Stimulated activated memory B cell treated with anti-CD40 and anti-IgM and Interleukin-4, amounts not matched to agents 10 μg/mL and 1 μg/mL and 100 μg/mL, for 72 hours (primary cell): ENCODE measurements around the gene GALNT15.

Experiments
- ATAC-seq: fragments of 150-1000 bp; cut with Tn5 transposase; 2 replicates; pipeline ENCODE4 v1.10.0; 2021
- H3K27ac Mint-ChIP-seq: one replicate; pipeline ENCODE4 v1.8.0; 2022; ENCODE audit warnings: mild to moderate bottlenecking, mixed read lengths
- H3K27me3 Mint-ChIP-seq: one replicate; pipeline ENCODE4 v1.8.0; 2022; ENCODE audit warnings: mixed read lengths
- H3K36me3 Mint-ChIP-seq: one replicate; pipeline ENCODE4 v1.8.0; 2022; ENCODE audit warnings: mixed read lengths
- H3K4me1 Mint-ChIP-seq: one replicate; pipeline ENCODE4 v1.8.0; 2022; ENCODE audit warnings: mixed read lengths
- H3K4me3 Mint-ChIP-seq: one replicate; pipeline ENCODE4 v1.8.0; 2022; ENCODE audit warnings: mild to moderate bottlenecking, moderate library complexity, mixed read lengths
- H3K9me3 Mint-ChIP-seq: one replicate; pipeline ENCODE4 v1.8.0; 2022; ENCODE audit warnings: mixed read lengths

Gene GALNT15

DNA sequence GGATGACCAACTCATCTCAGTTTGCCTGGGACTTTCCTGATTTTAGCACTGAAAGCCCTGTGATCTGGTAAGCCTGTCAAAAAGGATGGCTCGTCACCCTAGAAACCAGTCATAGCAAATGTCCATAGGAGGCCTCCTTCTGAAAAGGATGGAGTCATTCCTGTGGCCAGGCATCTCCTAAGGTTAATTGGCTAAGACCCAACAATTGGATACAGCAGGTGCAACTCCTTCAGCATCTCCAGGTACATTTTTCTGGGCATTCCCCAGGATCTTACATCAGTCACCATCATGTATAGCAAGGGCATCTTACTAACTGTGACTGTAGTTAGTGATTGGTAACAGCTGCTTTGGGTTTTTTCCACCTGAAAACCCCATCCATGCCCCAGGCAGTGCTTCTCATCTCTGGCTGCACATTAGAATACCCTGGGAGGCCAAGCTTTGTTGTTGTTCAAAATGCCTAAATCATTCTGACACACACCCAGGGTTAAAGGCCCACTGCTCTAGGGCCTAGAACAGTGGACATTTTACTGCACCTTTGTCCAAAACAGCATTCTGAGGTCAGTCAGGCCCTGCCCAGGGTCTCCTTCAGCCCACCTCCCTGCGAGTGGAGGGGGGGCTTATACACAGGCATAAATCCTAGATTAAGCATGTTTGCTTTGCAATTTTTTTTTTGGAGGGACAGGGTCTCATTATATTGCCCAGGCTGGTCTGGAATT, 28.3 kb upstream of the GALNT15 start:
- Mint-ChIP-seq H3K9me3 (peaks cover 6% of the 10 kb centered on the region), H3K27me3 (no peaks in the 10 kb centered on the region), H3K4me1 (no peaks in the 10 kb centered on the region), H3K27ac (no peak overlapping the region), H3K36me3 (no peaks in the 10 kb centered on the region), H3K4me3 (no peak overlapping the region)
- peak; percentile 31 for ATAC-seq

DNA sequence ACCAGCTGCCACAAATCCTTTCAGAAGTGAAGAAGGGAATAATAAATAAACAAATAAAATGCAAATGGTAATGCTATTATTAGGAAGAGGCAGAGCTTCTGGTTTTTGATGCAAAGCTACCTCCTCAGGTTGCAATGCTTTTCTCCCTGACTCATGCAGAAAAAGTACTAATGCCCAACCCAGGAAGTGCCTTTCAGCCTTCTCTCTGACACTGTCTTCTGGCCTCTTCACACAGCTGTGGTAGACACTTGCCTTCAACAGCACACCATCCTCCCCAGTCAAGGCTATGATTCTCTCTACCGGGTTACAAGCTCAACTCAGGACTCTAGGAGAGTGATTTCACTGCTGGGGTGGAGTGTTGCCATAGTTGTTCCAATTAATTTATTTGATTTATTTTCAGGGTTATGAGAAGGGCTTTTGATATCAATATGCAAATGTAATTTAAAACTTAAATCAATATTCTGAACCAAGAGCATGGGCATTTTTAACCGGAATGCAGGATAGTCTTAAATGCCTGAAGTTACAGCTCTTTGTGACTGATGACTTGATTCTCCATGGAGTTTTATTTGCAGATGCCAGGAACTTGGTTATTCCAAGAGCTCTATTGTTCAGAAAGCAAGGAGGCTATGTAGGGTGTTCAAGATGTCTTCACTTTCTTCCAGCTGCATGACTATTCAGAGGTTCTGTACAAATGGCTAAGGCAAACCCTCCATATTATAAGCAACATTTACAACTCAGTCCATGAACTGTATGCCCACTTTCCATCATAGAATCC, 27.1 kb upstream of the GALNT15 start:
- H3K4me1 Mint-ChIP-seq: no peaks in the 10 kb centered on the region
- H3K9me3 Mint-ChIP-seq: peaks cover 6% of the 10 kb centered on the region
- no peak overlapping the region for H3K4me3 Mint-ChIP-seq
- no peak for ATAC-seq
- H3K36me3 Mint-ChIP-seq: no peaks in the 10 kb centered on the region
- peaks cover 8% of the 10 kb centered on the region for H3K27me3 Mint-ChIP-seq
- no peak overlapping the region for H3K27ac Mint-ChIP-seq

DNA sequence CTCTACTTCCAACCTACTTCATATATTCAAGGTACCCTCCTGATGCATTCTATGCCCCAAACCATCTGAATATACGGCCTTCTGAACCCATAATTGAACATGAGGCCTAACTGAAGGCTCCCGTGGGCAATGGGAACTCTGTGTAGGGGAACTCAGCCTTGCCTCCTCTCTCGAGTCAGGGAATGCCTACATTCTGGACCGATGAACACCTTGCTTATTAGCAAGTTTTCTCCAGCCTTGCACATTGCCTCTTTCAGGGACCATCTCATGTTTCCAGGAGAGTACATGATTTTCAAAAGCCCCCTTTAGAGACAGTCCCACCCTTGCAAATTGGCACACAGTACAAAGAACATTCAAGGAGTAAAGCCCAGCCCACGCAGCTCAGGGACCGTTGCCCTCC, 26.3 kb upstream of the GALNT15 start:
- H3K36me3 Mint-ChIP-seq: no peaks in the 10 kb centered on the region
- ATAC-seq: no peak
- no peak overlapping the region for H3K27ac Mint-ChIP-seq
- H3K9me3 Mint-ChIP-seq: peaks cover 11% of the 10 kb centered on the region
- no peak overlapping the region for H3K4me3 Mint-ChIP-seq
- peaks cover 16% of the 10 kb centered on the region for H3K27me3 Mint-ChIP-seq
- H3K4me1 Mint-ChIP-seq: no peaks in the 10 kb centered on the region

DNA sequence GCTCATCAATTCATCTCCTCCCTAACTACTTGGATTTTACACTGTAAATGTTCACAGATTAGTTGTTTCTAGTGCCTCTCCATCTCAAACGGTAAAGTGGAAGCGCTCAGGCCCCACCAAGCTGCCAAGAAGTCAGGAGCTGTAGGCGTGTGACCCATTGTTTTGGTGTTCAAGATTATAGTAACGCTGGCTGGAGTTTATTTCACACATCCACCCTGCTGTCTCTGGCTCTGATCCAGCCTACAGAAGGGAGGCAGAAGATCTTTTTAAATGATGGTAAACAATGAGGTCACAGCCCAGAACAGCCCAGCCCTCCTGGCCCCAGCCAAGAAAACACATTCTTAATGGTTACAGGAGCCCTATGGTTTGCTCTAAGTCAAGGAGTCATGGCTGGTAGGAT, 25.7 kb upstream of the GALNT15 start:
- no peak for ATAC-seq
- no peaks in the 10 kb centered on the region for H3K36me3 Mint-ChIP-seq
- H3K27me3 Mint-ChIP-seq: peaks cover 22% of the 10 kb centered on the region
- no peak overlapping the region for H3K4me3 Mint-ChIP-seq
- H3K27ac Mint-ChIP-seq: no peak overlapping the region
- H3K4me1 Mint-ChIP-seq: no peaks in the 10 kb centered on the region
- peaks cover 12% of the 10 kb centered on the region for H3K9me3 Mint-ChIP-seq

DNA sequence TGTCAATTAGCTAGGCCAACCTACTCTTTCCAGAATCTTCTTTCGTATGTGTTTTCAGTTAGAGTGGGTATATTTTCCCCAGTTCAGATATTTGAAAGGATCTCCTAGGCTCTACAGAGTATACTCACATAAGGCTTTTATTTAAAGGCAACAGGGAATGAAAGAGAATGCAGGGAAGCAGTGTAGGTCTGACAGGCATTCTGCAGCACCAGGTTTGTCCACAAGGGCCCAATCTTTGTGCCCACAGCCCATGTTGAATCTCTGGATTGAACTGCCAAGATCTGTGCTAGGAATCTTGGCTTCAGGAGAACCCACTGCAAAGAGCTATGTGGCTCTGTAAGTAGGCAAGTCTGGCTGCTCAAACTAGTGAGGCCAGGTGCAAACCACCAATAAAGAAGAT, 24.2 kb upstream of the GALNT15 start:
- Mint-ChIP-seq H3K4me3 (no peak overlapping the region), H3K27me3 (peaks cover 22% of the 10 kb centered on the region), H3K9me3 (peaks cover 15% of the 10 kb centered on the region), H3K4me1 (no peaks in the 10 kb centered on the region), H3K27ac (no peak overlapping the region), H3K36me3 (no peaks in the 10 kb centered on the region)
- no peak for ATAC-seq

DNA sequence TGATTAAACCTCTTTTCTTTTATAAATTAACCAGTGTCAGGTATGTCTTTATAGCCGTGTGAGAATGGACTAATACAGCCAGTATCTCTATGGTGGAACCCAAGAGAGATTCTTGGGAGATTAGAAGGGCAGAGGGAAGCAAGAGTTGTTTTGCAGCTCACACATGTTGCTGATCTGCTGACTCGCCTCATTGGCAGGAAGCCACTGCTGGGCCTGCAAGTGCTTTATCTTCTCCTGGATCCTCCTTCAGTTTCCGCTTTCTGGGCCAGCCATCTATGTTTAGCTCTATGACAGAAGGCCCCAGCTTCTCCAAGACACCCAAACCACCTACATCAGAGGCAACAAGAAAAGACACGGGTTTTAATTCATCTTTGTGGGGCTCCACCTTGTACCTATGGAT, 23.4 kb upstream of the GALNT15 start:
- ATAC-seq: no peak
- Mint-ChIP-seq H3K27me3 (peaks cover 22% of the 10 kb centered on the region), H3K4me3 (no peak overlapping the region), H3K36me3 (no peaks in the 10 kb centered on the region), H3K27ac (no peak overlapping the region), H3K9me3 (peaks cover 18% of the 10 kb centered on the region), H3K4me1 (no peaks in the 10 kb centered on the region)

DNA sequence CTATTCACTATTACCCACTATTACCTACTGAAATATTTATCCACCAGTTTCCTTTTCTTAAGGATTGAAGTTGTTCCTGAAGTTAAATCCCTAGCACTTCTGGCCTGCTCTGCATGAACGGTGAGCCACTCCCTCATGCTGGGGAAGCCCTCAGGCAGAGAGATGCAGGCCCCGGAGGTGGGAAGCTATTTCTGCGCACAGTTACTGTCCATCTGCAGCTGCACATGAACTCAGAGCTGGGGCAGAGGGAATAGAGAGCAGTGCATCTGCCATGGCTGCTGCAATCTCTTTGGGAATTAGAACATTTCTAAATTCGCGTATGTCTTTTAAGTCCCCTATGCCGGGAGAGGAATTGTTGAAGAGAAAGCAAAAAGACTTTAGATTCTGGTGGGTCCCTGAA, 6.3 kb upstream of the GALNT15 start:
- no peak for ATAC-seq
- no peaks in the 10 kb centered on the region for H3K4me1 Mint-ChIP-seq
- H3K9me3 Mint-ChIP-seq: peaks cover 12% of the 10 kb centered on the region
- no peak overlapping the region for H3K27ac Mint-ChIP-seq
- H3K36me3 Mint-ChIP-seq: peaks cover 11% of the 10 kb centered on the region
- peaks cover 37% of the 10 kb centered on the region for H3K27me3 Mint-ChIP-seq
- H3K4me3 Mint-ChIP-seq: no peak overlapping the region

DNA sequence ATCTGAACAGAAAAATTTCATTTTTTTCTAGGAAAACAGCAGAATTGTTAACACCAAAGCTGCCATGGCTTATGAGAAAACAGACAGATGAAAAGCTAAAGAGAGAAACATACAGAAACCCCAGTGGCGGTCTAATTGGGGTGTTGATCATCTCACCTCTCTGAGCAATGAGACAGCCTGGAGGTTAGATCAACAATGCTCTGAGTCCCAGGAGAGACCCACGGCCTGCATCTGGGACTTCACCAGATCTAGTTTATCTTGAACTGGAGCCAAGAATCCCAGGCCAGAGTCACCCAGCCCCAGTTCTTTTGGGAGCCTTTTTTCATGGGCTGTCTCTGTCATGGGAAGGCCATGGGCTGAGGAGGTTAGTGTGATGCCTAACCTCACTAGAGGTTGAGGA, 3.5 kb upstream of the GALNT15 start:
- Mint-ChIP-seq H3K27me3 (peaks cover 14% of the 10 kb centered on the region), H3K36me3 (no peaks in the 10 kb centered on the region), H3K27ac (no peak overlapping the region), H3K4me1 (no peaks in the 10 kb centered on the region), H3K9me3 (peaks cover 4% of the 10 kb centered on the region), H3K4me3 (no peak overlapping the region)
- ATAC-seq: no peak

DNA sequence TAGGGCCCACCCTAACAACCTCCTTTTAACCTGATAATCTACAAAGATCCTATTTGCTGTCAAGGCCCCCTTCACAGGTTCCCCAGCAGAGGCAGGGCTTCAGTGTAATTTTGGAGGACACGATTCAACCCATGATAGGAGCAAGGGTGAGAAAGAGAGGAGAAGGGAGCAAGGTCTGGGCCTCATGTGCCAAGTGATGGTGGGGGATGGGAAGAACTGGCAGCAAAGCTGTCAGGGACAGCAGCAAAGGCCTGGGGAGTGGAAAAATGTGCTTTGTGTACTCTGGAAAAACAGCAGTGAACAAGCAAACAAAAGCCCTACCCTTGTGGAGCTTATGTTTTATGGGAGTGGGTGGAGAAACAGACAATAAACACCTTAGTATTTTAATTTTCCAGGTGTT, 2.7 kb upstream of the GALNT15 start:
- Mint-ChIP-seq H3K27ac (no peak overlapping the region), H3K9me3 (peaks cover 4% of the 10 kb centered on the region), H3K4me1 (no peaks in the 10 kb centered on the region), H3K36me3 (no peaks in the 10 kb centered on the region), H3K4me3 (no peak overlapping the region), H3K27me3 (peaks cover 6% of the 10 kb centered on the region)
- no peak for ATAC-seq

DNA sequence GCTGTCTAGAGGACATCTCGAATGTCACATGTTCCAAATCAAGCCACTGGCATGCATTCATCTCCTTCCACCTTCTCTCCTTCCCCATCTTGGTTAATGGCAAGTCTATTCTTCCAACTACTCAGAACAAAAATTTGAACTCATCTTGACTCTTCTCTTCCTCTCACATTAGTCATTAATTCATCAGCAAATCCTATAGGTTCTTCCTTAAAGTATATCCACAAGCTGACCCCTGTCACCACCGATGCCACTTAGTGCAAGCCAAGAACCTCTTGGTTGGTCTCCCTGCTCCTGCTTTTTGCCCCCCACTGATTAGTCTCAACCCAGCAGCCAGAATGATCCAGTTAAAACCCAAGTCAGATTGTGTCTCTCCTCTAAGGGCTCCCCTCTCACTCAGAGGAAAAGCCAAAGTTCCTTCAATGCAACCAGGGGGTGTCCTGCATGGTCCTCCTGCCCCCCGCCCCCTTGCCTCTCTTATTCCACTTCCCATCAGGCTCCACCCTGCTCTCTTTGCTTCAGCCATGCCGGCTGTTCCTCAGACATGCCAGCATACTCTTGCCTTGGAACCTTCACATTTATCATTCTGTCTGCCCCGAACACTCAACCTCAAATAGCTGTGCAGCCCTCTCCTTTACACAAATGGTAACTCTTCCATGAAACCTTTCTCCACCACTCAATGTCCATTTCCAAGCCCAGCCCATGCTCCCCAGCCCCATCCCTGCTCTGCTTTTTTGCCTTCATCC, 1.0 kb upstream of the GALNT15 start:
- Mint-ChIP-seq H3K4me3 (no peak overlapping the region), H3K36me3 (no peaks in the 10 kb centered on the region), H3K27me3 (peaks cover 14% of the 10 kb centered on the region), H3K4me1 (peaks cover 2% of the 10 kb centered on the region), H3K9me3 (peaks cover 4% of the 10 kb centered on the region), H3K27ac (no peak overlapping the region)
- ATAC-seq: peak; percentile 14

DNA sequence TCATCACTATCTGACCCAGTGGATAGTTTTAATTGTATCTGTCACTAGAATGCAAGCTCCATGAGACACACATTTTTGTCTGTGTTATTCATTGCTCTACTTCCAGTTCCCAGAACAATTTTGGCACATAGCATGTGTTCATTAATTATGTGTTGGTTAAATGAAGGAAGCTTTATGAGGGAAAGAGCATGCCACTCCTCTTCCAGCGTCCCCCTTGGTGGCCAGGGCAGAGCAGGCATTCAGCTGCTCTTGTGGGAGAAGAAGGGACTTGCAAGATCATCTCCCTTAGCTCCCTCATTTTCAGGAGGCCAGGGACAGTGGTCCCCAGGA, 489 bp upstream of the GALNT15 start:
- peaks cover 4% of the 10 kb centered on the region for H3K9me3 Mint-ChIP-seq
- H3K27me3 Mint-ChIP-seq: peaks cover 19% of the 10 kb centered on the region
- ATAC-seq: no peak
- H3K27ac Mint-ChIP-seq: no peak overlapping the region
- no peaks in the 10 kb centered on the region for H3K36me3 Mint-ChIP-seq
- H3K4me1 Mint-ChIP-seq: peaks cover 7% of the 10 kb centered on the region
- H3K4me3 Mint-ChIP-seq: no peak overlapping the region

DNA sequence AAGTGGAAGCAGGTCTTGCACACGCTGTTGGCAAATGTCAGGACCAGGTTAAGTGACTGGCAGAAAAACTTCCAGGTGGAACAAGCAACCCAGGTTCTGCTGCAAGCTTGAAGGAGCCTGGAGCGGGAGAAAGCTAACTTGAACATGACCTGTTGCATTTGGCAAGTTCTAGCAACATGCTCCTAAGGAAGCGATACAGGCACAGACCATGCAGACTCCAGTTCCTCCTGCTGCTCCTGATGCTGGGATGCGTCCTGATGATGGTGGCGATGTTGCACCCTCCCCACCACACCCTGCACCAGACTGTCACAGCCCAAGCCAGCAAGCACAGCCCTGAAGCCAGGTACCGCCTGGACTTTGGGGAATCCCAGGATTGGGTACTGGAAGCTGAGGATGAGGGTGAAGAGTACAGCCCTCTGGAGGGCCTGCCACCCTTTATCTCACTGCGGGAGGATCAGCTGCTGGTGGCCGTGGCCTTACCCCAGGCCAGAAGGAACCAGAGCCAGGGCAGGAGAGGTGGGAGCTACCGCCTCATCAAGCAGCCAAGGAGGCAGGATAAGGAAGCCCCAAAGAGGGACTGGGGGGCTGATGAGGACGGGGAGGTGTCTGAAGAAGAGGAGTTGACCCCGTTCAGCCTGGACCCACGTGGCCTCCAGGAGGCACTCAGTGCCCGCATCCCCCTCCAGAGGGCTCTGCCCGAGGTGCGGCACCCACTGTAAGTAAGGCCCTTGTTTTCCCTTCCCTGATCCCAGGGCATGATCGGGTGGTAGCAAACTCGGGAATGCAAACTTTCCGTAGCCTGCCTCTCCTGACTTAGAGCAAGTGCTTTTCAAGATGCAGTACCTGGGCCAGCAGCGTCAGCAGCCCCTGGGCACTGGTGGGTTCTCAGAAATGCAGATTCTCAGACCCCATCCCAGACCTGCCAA, 759 bp downstream of the GALNT15 start:
- Mint-ChIP-seq H3K4me3 (no peak overlapping the region), H3K27ac (no peak overlapping the region), H3K4me1 (peaks cover 7% of the 10 kb centered on the region), H3K27me3 (peaks cover 22% of the 10 kb centered on the region), H3K9me3 (no peaks in the 10 kb centered on the region), H3K36me3 (no peaks in the 10 kb centered on the region)
- no peak for ATAC-seq

DNA sequence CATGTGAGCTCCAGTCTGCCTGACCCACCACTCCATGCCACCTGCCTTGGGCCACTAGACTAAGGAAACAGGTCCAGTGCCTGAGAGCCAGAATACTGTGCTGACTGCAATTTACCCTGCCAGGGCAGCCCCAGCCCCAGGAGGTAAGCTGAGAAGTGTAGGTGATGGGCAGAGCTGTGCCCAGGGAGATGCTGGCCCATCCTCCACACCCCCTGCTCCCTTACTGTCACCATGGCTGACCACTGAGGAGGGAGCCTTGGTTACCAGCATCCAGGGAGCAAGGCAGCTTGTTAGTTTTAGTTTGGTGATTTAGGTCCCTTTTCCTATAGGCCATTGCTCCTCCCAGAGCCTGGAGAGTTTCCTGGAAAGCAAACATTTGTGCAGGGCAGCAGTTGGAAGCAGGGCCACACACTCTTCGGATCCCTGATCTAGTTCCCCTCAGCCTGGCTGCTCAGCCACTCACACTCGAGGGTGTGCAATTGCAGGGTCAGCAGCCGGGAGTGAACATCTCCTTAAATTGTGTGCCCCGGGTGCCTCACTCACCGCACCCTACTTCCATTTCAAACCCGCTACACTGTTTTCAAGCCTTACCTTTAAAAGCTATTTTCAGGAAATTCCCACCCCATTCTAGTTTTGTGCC, 2.0 kb downstream of the GALNT15 start:
- Mint-ChIP-seq H3K27ac (no peak overlapping the region), H3K4me1 (peaks cover 7% of the 10 kb centered on the region)
- no peak for ATAC-seq

DNA sequence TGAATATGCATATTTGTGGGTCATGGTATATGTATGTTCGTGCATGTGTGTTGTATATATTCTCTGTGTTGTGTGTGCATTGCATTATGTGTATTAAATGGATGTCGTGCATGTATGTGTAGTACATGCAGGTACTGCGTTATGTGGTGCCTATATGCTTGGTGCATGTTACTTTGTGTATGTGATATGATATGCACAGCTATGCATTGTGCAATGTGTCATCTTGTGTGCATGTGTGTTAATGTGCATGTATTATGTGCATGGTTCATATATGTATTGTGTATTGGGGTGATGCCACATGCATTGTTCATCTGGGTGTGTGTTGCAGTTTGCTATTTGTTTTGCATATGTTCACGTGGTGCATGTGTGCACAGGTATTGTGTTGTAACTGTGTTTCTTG, 2.9 kb downstream of the GALNT15 start:
- ATAC-seq: no peak
- H3K27ac Mint-ChIP-seq: no peak overlapping the region

More for the DNA sequence above, 2.0 kb downstream of the GALNT15 start:
- Mint-ChIP-seq H3K36me3 (no peaks in the 10 kb centered on the region), H3K4me3 (no peak overlapping the region), H3K27me3 (peaks cover 22% of the 10 kb centered on the region), H3K9me3 (no peaks in the 10 kb centered on the region)

More for the DNA sequence above, 2.9 kb downstream of the GALNT15 start:
- Mint-ChIP-seq H3K36me3 (no peaks in the 10 kb centered on the region), H3K9me3 (no peaks in the 10 kb centered on the region), H3K4me3 (no peak overlapping the region), H3K4me1 (peaks cover 7% of the 10 kb centered on the region), H3K27me3 (peaks cover 22% of the 10 kb centered on the region)
